OCI-LY1 (cell line): ENCODE measurements around the gene CLCN7.

ENCODE experiments used
- EZH2 ChIP-seq: fragments of 200-600 bp; sonication (generic), shearing (Covaris generic); IDR thresholded peaks from 2 replicates; pipeline ENCODE4 v1.8.0; 2017; ENCODE audit warnings: borderline replicate concordance, mixed run types, mild to moderate bottlenecking, antibody characterized with exemption, low read length, moderate library complexity, mixed read lengths
- TF ChIP-seq, protein P1 (sequence below): fragments of 200-600 bp; sonication (generic), shearing (Covaris generic); IDR thresholded peaks from 2 replicates; pipeline ENCODE4 v1.5.1; 2017; ENCODE audit warnings: mild to moderate bottlenecking, antibody characterized with exemption, low read length, moderate library complexity, mixed read lengths

DNA sequence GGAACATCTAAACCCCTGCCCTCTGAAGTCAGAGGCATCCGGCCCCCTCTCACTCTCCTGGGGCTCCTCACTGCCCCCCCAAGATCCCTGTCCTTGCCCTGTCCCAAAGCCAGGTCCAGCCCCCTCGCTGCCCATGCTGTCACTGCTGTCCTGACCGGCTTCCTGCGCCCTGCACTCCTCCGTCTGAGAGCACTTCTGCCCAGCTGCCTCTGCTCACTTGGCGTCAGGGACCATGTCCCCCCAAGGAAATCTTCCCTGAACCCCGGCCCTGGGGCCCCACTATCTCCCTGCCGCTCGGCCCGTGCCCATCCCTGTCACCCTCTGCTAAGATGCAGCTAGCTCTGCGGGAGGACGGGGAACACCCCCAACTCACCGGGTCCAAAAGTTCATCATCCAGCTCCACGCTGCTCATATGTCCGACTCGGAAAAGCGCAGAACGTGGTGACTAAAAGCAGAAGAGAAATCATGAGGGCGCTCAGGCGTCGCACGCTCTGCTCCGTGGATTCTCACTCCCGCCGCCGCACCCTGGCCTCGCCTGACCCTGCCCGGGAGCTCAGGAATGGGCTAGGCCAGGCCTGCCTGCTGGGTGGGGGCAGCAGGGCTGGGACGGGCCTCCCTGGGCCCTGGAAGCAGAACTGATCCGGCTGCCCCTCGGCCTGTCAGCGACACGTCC, 9.8 kb downstream of the CLCN7 start:
- TF ChIP-seq, protein P1, sequence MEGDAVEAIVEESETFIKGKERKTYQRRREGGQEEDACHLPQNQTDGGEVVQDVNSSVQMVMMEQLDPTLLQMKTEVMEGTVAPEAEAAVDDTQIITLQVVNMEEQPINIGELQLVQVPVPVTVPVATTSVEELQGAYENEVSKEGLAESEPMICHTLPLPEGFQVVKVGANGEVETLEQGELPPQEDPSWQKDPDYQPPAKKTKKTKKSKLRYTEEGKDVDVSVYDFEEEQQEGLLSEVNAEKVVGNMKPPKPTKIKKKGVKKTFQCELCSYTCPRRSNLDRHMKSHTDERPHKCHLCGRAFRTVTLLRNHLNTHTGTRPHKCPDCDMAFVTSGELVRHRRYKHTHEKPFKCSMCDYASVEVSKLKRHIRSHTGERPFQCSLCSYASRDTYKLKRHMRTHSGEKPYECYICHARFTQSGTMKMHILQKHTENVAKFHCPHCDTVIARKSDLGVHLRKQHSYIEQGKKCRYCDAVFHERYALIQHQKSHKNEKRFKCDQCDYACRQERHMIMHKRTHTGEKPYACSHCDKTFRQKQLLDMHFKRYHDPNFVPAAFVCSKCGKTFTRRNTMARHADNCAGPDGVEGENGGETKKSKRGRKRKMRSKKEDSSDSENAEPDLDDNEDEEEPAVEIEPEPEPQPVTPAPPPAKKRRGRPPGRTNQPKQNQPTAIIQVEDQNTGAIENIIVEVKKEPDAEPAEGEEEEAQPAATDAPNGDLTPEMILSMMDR: no peak
- no peak for TF ChIP-seq EZH2
